GM21515 (cell line): ENCODE results near the gene CEP78.
A peak's percentile ranks its signal among the peaks of the same experiment; 100 is the strongest.
"Not testable (repeated sequence)": the region's sequence is repeated elsewhere in the genome, so short reads cannot be mapped to it uniquely, and the experiment has no call there.

ENCODE experiments used
- ATAC-seq: cut with Tn5 transposase; IDR thresholded peaks from one replicate; pipeline ENCODE4 v1.9.1; 2021; ENCODE audit not compliant: unreplicated experiment

The CEP78 gene, protein sequence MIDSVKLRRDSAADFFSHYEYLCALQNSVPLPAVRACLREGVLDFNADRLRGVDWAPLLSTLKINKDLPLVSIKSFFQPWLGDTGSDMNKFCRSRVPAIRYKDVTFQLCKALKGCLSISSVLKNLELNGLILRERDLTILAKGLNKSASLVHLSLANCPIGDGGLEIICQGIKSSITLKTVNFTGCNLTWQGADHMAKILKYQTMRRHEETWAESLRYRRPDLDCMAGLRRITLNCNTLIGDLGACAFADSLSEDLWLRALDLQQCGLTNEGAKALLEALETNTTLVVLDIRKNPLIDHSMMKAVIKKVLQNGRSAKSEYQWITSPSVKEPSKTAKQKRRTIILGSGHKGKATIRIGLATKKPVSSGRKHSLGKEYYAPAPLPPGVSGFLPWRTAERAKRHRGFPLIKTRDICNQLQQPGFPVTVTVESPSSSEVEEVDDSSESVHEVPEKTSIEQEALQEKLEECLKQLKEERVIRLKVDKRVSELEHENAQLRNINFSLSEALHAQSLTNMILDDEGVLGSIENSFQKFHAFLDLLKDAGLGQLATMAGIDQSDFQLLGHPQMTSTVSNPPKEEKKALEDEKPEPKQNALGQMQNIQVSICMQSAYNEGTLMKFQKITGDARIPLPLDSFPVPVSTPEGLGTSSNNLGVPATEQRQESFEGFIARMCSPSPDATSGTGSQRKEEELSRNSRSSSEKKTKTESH

DNA sequence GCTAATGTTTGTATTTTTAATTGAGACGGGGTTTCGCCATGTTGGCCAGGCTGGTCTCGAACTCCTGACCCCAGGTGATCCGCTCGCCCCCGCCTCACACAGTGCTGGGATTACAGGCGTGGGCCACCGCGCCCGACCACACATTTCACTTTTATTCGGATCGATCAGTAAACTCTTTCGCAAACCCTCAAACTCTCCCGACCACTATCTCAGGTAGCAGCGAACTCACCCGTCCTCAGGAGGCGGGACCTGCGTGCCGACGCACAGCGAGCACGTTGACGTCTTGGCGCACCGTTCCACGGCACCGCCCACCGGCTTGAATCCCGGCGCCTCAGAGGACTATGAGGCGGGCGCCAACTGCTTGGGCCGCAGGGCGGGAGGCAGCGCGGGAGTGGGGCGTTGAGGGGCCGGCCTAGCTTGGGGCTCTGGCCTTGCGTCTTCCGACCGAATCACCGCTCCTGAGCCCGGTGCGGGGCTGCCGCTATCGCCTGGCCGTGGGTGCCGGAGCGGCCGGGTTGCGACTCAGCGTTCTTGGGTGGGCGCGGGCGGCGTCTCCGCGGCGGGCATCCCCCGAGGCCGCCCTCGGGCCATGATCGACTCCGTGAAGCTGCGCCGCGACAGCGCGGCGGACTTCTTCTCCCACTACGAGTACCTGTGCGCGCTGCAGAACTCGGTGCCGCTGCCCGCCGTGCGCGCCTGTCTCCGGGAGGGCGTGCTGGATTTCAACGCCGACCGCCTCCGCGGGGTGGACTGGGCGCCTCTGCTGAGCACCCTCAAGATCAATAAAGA is at the start of gene CEP78:
TSS of gene CEP78 (plus strand) at position 314 of the 789 bp plus-strand sequence. CDS start at position 590, 276 bp downstream.
- peak; percentile 99 for ATAC-seq

DNA sequence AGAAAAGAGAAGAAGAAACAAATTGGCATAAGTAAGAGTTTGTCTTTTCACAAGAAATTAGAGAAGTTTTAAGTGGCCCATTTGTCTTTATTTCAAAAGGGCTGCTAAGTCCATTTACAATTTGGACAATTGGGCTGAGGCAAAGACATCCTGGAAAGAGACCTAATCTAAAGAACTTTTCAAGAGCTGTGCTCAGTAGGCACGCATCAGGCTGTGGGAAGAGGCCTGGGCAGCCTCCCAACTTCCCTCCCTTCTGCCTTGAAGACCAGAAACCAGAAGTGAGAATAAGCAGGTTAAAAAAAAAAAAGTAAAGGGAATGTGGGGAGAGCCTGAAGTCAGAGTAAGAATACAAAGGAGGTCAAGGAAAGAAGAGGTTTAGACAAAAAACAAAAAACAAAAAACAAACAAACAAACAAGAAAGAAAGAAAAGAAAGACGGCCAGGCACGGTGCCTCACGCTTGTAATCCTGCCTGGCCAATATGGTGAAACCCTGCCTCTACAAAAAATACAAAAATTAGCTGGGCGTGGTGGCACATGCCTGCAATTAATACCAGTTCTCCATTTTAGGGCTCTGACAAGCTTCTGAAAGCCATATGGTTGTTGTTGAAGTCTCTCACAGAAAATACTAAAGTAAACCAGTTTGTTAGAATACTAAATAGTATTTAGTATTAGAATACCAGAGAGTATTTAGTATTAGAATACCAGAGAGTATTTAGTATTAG is 48.0 kb upstream of the CEP78 start:
- ATAC-seq, result no peak

DNA sequence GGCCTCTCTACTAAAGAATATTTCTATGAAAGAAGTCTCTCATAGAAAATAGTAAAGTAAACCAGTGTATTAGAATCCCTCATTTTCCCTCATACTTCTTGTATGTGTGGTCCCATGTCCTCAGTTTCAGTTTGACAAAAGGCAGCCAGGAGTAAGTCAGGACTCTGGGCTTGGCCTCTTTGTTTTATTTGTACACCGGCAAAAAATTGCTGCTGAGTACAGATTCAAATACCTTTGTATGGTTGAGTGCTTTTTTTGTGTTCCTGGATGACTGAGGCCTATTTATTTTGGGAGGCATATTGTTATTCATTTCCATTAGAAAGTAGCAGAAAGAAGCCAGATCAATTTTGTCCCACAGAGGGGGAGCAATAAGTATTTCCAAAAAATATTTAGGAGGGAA is 47.3 kb upstream of the CEP78 start:
- ATAC-seq, result no peak

DNA sequence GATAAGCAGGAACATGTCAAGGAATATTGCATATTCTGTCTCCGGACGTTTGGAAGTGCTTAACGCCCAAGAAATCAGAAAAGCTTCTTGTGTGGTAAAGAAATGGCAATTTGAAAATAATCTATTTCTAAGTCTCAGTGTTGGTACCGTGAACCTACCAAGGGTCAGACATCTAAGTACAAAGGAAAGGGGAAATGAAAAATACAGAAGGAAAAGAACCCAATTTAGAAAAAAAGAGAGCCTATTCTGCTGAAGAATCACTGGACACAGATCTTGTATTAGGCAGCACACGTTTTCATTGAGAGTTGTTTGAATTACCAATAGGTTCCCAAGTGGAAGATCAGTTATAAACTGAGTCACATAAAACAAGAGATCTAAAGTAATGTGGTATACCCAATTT is 46.9 kb upstream of the CEP78 start:
- ATAC-seq, result no peak

DNA sequence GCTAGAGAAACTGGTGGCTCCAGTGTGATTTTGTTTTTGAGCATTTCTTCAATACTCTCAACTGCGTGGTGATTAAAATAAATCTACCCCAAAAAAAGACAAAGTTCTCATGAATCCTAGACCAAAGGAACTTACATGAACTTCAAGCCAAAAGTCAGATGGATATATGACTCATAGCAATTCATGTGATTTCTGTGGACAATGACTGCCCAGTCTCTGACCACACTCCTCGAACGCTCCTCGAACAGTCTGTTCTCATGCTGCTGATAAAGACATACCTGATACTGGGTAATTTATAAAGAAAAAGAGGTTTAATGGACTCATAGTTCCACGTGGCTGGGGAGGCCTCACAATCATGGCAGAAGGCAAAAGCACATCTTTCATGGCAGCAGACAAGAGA is 46.4 kb upstream of the CEP78 start:
- no peak for ATAC-seq

DNA sequence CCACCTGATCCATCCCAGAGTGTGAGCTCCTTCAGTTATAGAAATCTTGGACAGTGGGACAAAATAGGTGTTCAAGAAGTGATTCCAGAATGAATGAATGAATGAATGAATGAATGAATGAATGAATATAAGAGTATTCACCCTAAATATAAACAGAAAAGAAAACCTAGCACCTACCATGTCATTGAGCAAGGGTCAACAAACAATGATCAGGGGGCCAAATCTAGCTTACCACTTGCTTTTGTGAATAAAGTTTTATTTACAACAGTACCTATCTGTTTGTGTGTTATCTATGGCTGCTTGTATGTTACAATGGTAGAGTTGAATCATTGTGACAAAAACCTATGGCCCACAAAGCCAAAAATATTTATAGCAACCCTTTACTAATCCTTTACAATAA is 43.9 kb upstream of the CEP78 start:
- no peak for ATAC-seq

DNA sequence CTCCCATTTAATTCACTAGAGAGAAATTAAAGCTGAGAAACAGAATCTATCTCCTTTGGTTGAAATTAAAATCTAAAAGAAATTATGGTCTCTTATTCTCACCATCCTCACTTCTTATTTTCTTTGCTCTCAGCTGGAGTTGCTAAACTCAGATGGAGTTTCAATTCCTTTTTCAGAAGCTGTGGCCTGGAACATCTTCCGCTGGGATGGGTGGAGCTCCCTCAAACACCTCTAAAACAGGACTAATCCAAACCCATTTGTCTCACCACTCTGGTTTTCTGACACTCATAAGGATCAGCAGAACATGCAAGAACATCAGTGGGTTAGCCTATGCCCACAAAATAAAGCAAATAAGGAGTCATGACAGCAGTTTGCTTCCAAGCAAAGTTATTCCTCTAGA is 39.6 kb upstream of the CEP78 start:
- peak; percentile 70 for ATAC-seq

DNA sequence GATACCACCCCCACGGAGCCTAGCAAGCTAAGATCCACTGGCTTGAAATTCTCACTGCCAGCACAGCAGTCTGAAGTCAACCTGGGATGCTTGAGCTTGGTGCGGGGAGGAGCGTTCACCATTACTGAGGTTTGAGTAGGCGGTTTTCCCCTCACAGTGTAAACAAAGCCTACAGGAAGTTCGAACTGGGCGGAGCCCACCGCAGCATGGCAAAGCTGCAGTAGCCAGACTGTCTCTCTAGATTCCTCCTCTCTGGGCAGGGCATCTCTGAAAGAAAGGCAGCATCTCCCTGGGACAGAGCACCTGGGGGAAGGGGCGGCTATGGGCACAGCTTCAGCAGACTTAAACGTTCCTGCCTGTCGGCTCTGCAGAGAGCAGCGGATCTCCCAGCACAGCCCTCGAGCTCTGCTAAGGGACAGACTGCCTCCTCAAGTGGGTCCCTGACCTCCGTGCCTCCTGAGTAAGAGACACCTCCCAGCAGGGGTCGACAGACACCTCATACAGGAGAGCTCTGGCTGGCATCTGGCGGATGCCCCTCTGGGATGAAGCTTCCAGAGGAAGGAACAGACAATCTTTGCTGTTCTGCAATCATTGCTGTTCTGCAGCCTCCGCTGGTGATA is 34.6 kb upstream of the CEP78 start:
- ATAC-seq, result not testable (repeated sequence)

DNA sequence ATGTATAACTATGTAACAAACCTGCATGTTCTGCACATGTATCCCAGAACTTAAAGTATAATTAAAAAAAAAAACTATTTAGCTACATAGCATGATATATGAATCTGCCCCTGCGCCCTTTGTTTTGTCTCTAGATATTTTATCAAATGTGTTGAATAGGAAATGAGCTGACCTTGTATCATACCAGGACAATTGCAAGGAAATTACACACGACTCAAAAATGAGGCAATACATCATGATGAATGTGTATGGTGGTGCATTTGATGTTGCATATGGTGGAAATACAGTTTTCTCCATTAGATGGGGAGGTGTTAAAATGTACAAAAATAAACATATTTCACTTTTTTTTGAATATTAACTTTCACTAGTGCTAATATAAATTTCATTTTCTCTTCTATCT is 28.6 kb upstream of the CEP78 start:
- ATAC-seq, result no peak

DNA sequence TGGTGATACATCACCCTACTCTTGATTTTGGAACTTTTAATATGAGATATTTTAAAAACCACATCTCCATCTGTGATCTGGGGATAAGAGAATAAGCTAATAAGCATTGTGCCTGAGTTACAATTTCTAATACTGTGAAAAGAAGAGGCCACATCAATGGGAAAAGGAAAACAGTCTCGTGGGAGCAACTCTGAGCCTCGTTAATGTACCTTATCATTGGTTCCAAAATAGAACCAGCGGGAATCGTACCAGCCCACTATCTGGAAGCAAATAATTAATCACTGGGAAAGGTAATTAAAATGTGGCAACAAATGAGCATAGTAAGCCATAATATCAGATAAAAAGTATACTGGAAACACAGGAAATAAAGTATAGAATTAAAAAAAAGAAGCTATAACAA is 28.0 kb upstream of the CEP78 start:
- ATAC-seq, result no peak

DNA sequence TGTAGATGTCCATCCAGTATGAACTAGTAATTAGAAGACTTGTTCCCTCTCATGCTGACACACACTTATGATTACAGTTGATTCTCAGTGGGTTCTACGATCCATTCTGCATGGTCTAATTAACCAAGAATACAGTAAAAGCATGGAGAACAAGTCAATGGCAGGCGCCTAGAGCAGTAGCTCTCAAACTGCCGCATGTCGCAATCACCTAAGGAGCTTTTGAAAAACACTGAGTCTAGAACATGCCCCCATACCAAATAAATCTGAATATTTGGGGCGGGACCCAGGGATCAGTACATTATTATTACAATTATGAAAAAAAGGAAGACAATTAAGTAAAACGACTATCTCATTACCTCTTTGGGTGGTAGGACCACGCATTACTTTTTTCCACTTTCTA is 26.7 kb upstream of the CEP78 start:
- ATAC-seq, result no peak

DNA sequence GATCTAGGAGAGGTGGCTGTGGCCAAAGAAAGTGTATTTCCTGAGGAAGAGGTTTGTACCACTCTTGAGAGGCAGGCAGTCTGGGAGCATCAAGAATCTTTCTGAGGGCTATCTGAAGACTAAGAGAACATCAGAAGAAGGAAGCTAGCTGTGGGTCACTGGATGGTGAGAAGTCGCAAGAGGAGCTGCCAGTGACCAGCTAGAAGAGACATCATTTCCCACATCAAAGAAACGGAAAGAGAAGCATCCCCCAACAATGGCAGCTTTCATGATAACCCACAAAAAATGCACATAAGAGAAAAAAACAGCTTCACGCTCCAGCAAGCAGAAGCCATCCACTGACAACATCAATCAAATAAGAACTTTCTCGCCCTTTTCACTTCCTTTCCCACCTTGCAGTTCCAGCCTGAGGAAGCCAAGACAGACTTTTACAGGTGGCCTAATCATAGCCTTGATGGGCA is 25.0 kb upstream of the CEP78 start:
- ATAC-seq, result no peak

DNA sequence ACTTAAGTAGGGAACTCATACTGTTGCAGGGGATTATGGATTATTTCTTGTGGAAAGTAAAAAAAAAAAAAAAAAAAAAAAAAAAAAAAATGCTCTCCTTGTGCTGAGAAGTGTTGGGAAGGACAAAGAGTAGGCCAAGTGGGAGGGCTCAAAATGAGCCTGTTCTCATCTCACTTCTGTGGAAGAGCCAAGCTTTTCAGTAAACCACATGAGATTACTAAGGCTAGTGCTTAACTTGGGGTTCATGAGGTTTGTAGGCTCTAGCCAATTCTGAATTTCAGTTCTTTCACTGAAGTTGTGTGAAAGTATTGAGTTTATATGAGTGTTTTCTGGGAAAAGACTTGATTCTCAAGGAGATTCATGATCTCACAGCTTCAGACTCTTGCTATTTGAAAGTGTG is 23.0 kb upstream of the CEP78 start:
- no peak for ATAC-seq

DNA sequence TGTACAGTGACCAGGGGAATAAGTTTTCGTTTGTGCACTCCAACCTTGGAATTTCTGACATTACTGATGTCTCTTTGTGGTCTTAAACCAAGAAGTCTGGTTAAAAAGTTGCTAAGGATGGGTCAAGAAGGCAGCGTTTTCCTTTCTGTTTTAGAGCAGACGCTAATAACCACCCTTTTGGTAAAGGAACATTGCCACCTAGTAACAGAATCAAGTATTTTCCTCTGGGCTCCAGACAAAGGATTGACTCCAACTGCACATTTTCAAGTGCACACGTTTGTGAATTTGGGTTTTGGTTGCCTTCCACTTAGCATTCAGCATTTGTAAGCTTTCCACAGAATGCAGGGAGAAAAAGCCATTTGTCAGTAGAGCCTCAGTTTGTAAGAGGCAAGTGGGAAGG is 22.2 kb upstream of the CEP78 start:
- no peak for ATAC-seq

DNA sequence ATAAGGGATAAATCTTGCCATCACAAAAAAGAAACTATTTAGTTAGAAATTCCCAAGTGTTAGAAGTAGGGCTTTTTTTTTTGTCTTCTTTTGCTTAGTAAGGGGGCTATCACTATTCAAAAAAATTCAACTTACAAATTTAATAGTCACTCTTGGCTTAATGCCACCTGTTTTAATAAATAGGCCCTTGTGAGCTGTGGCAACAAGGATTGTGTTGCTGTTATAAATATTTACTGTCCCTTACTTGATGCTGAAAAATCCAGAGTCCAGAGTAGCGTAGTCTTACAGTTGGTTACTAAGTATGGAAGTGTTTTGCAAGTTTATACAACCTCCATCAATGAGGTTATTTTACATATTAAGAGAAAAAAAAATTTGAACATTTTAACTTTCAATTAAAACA is 21.4 kb upstream of the CEP78 start:
- no peak for ATAC-seq

DNA sequence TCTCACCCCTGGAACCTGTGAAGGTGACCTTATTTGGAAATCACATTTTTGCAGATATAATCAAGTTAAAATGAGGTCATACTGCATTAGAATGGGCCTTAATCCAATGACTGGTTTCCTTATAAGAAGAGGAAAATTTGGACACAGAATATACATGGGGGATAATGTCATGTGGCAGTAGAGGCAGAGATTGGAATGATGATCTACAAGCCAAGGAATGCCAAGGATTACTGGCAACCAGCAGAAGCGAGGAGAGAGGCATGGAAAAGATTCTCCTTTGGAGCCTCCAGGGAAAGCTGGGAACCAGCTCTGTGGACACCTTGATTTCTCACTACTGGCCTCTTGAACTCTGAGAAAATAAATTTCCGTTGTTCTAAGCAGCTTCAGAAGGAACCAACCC is 20.2 kb upstream of the CEP78 start:
- ATAC-seq, result no peak

DNA sequence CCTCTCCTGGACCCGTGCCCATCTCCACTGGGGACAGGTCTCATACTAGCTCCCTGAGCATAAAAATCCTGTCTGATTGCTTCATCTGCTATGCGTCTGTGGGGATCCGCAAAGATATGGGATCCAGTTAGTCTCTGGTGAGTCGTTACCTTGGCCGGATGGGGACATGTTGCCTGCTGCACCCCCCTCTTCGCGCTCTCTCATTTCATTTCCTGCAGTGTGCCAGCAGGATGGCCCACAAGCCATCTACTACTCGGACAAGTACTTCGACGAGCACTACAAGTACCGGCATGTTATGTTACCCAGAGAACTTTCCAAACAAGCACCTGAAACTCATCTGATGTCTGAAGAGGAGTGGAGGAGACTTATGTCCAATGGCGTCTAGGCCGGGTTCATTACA is 17.0 kb upstream of the CEP78 start:
- no peak for ATAC-seq

DNA sequence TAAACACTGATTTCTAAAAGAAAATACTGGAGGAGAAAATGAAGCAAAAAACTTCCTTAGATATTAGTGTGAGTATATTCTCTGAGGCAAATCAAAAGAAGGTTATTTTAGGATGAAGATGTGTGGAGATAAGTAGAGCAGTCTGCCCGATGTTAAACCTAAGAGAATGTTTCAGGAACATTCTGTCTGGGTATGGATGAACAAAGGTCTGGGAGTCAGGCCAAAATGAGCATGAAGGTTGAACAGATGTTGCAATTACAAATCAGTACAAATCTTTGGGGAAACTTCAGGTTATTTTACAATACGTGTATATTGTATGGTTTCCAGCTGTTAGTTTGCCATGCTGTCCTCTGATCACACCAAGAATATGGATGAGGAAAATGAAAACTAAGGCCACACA is 14.4 kb upstream of the CEP78 start:
- ATAC-seq, result no peak

DNA sequence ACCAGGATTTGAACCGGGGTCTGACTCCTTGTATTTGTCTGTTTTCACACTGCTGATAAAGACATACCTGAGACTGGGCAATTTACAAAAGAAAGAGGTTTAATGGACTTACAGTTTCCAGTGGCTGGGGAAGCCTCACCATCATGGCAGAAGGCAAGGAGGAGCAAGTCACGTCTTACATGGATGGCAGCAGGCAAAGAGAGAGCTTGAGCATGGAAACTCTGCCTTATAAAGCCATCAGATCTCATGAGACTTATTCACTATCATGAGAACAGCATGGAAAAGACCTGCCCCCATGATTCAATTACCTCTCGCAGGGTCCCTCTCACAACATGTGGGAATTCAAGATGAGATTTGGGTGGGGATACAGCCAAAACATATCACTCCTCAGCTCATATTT is 14.0 kb upstream of the CEP78 start:
- ATAC-seq, result not testable (repeated sequence)

DNA sequence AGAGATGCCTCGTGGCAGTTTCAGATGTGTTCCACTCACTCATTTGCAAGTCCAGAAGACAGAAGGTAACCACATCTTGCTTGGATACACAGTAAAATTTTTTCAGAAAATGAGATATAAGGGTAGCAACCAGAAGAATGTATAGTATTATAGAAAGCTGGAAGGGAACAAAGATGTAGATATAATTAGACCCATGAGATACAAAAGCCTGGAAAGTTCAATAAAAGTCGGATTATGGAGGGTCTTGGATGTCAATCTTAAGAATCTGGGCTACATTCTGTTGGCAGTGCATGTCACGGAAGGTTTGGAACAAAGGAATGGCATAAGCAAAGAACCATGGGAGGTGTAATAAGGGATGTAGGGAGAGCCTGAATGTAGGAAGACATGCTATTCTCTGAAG is 5.1 kb upstream of the CEP78 start:
- no peak for ATAC-seq

DNA sequence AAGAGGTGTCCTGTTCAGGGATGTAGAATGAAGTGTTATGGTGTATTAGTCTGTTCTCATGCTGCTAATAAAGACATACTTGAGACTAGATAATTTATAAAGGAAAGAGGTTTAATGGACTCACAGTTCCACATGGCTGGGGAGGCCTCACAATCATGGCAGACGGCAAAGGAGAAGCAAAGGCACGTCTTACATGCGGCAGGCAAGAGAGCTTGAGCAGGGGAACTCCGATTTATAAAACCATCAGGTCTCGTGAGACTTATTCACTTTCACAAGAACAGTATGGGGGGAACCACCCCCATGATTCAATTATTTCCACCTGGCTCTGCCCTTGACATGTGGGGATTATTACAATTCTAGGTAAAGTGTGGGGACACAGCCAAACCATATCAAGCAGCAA is 3.4 kb upstream of the CEP78 start:
- not testable (repeated sequence) for ATAC-seq
